ENCODE measurements around the gene BRD3. TPM values are rescaled to one million over a fixed set of nuclear protein-coding genes. Genes with fewer than 3 reads are reported as not detected.

BRD3 gene
- total and polyA plus RNA-seq, 12 donors = 8.4 to 73.1 (median 20.4) TPM

DNA sequence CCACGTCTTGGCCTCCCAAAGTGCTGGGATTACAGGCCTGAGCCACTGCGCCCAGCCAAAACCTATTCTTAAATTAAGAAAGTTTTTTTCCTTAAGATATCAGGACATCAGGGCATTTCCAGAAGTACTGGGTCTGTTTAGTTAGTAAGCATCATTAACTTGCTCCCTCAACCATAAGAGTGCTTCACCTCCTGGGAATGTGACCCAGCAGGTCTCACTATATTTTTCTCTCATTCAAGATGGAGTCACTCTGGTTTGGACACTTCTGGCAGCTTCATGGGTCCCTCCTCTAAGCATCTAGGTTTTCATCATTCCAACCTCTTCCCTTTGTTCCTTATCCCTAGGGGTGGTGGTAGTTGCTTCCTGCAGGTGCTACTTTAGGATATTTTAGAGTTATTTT is 52.9 kb downstream of the BRD3 start:
- 89 to 100% (median 98%) methylated on average over 1 to 2 of the region's 2 CpGs for WGBS, 4 donors
- TF ChIP-seq, protein P1, sequence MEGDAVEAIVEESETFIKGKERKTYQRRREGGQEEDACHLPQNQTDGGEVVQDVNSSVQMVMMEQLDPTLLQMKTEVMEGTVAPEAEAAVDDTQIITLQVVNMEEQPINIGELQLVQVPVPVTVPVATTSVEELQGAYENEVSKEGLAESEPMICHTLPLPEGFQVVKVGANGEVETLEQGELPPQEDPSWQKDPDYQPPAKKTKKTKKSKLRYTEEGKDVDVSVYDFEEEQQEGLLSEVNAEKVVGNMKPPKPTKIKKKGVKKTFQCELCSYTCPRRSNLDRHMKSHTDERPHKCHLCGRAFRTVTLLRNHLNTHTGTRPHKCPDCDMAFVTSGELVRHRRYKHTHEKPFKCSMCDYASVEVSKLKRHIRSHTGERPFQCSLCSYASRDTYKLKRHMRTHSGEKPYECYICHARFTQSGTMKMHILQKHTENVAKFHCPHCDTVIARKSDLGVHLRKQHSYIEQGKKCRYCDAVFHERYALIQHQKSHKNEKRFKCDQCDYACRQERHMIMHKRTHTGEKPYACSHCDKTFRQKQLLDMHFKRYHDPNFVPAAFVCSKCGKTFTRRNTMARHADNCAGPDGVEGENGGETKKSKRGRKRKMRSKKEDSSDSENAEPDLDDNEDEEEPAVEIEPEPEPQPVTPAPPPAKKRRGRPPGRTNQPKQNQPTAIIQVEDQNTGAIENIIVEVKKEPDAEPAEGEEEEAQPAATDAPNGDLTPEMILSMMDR (IDR thresholded peaks at IDR 0.05) = no peak
- no peak for TF ChIP-seq POLR2A (IDR thresholded peaks at IDR 0.05)
- DNase-seq = no peak
- no peak overlapping the region for H3K4me3 ChIP-seq
- no peaks in the 10 kb centered on the region for H3K9me3 ChIP-seq (replicated peaks in 1 of 3)
- no peak overlapping the region for H3K27ac ChIP-seq
- no peaks in the 10 kb centered on the region for H3K36me3 ChIP-seq (replicated peaks in 1 of 2)
- no peaks in the 10 kb centered on the region for H3K27me3 ChIP-seq
- no peaks in the 10 kb centered on the region for H3K4me1 ChIP-seq (replicated peaks in 1 of 2)
- intact Hi-C loops (cut with DNase I) = no loop called here

DNA sequence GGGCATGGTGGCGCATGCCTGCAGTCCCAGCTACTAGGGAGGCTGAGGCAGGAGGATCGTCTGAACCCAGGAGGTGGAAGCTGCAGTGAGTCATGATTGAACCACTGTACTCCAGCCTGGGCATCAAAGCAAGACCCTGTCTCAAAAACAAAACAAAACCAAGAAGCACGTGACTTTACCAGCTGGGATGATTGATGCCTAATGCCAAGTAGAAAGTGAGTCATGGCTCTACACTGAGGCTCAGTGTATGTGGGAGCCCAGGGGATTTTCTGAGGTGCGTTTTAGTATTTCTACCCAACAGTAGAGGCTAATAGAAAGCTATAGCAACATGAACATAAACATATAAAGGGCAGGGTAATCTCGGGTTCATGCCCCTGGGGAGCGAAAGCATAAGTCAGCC is 56.4 kb downstream of the BRD3 start:
- intact Hi-C loops (cut with DNase I) = no loop called here
- no peak overlapping the region for H3K27ac ChIP-seq
- 72 to 78% (median 74%) methylated on average over 6 of the region's 6 CpGs for WGBS, 4 donors
- TF ChIP-seq POLR2A (IDR thresholded peaks at IDR 0.05) = no peak
- TF ChIP-seq, protein P1 (IDR thresholded peaks at IDR 0.05) = no peak
- no peaks in the 10 kb centered on the region for H3K36me3 ChIP-seq (replicated peaks in 1 of 2)
- H3K4me1 ChIP-seq (replicated peaks in 1 of 2) = no peaks in the 10 kb centered on the region
- no peaks in the 10 kb centered on the region for H3K27me3 ChIP-seq
- DNase-seq = no peak
- no peaks in the 10 kb centered on the region for H3K9me3 ChIP-seq (replicated peaks in 1 of 3)
- H3K4me3 ChIP-seq = no peak overlapping the region

DNA sequence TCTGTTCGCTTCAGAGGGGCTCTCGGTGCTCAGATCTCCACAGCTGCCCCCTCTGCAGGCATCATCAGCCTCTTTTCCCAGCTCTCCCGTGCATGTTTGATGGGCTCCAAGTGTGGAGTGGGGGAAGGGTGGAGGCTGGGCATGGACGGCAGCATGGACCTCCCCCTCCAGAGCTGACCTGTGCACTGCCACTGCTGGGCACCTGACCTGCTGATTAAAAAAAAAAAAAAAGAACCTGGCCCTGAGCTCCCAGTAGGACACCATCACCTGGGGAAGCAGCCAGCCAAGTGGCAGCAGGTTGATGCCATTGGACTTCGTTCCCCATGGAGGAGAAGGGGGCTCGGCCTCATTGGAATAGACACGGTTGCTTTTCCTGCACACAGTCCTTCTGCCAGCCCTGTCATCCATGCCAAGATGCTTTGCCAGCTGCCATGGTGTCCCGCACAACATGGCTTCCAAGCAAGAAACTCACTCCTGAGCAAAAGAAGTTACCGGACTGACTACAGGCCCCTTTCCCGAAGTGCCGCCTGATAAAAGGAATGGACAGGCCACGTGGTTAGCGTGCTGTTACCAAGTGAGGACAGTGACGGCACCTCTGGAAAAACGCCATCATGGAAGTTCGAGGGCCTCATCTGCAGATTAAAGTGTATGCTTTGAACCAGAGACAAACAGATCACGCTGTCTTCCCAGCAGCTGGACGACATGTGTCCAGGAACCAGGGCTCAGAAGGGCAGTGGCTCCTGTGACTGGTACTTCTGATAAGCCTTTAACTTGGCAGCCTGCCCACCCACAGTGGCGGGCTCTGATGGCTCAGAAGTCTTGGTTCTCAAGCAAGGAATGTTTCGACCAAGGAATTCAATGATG is 57.3 kb downstream of the BRD3 start:
- Histone ChIP-seq H3K9me3 (replicated peaks in 1 of 3) (no peaks in the 10 kb centered on the region), H3K4me1 (replicated peaks in 1 of 2) (no peaks in the 10 kb centered on the region), H3K4me3 (no peak overlapping the region), H3K27ac (no peak overlapping the region), H3K27me3 (no peaks in the 10 kb centered on the region), H3K36me3 (replicated peaks in 1 of 2) (no peaks in the 10 kb centered on the region)
- WGBS, 4 donors = 49 to 56% (median 55%) methylated on average over 16 to 20 of the region's 20 CpGs
- TF ChIP-seq, protein P1 (IDR thresholded peaks at IDR 0.05) = no peak
- no peak for TF ChIP-seq POLR2A (IDR thresholded peaks at IDR 0.05)
- peak; percentile 32 to 87 (median 82) for DNase-seq
- intact Hi-C loops (cut with DNase I) = no loop called here

DNA sequence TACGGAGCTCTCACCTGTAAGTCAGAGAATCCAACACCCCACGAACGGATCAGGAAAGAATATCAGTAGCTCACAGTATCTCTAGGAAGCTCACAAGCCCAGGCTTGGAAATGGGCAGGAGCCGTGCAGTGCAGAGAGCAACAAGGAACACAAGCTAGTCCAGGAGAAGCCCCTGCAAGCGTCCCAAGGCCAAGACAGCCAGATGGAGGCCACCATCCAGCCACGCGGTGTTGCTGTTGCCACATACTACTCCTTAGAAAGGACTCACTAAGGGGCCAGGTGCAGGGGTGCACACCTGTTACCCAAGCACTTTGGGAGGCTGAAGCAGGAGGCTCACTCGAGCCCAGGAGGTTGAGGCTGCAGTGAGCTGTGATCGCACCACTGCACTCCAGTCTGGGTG is 60.3 kb downstream of the BRD3 start:
- intact Hi-C loops (cut with DNase I) = no loop called here
- 69 to 74% (median 71%) methylated on average over 6 to 9 of the region's 9 CpGs for WGBS, 4 donors
- no peak for TF ChIP-seq POLR2A (IDR thresholded peaks at IDR 0.05)
- TF ChIP-seq, protein P1 (IDR thresholded peaks at IDR 0.05) = no peak

More for the DNA sequence above, 60.3 kb downstream of the BRD3 start:
- Histone ChIP-seq H3K4me1 (replicated peaks in 1 of 2) (no peaks in the 10 kb centered on the region), H3K27ac (no peak overlapping the region), H3K9me3 (replicated peaks in 1 of 3) (no peaks in the 10 kb centered on the region), H3K4me3 (no peak overlapping the region), H3K27me3 (no peaks in the 10 kb centered on the region), H3K36me3 (replicated peaks in 1 of 2) (no peaks in the 10 kb centered on the region)
- no peak for DNase-seq

Measured in adrenal gland (tissue), 12 donors.